NB4 (cell line): ENCODE data around the gene PRRC2A.

Experiments
- MYC ChIP-seq: IDR thresholded peaks from 2 replicates; pipeline ENCODE4 v1.6.1; 2011; ENCODE audit warnings: low read depth, low read length
- POLR2A ChIP-seq: IDR thresholded peaks from 2 replicates; pipeline ENCODE4 v1.6.1; 2011; ENCODE audit warnings: mild to moderate bottlenecking; ENCODE audit not compliant: insufficient read length; ENCODE audit errors: extremely low read depth
- TF ChIP-seq, protein P1 (sequence below): IDR thresholded peaks from one replicate; pipeline ENCODE4 v1.5.1; 2012; ENCODE audit warnings: low read depth, low read length
- TF ChIP-seq, protein P2 (sequence below): IDR thresholded peaks from 2 replicates; pipeline ENCODE4 v1.6.1; 2011; ENCODE audit warnings: low read depth, low read length

DNA sequence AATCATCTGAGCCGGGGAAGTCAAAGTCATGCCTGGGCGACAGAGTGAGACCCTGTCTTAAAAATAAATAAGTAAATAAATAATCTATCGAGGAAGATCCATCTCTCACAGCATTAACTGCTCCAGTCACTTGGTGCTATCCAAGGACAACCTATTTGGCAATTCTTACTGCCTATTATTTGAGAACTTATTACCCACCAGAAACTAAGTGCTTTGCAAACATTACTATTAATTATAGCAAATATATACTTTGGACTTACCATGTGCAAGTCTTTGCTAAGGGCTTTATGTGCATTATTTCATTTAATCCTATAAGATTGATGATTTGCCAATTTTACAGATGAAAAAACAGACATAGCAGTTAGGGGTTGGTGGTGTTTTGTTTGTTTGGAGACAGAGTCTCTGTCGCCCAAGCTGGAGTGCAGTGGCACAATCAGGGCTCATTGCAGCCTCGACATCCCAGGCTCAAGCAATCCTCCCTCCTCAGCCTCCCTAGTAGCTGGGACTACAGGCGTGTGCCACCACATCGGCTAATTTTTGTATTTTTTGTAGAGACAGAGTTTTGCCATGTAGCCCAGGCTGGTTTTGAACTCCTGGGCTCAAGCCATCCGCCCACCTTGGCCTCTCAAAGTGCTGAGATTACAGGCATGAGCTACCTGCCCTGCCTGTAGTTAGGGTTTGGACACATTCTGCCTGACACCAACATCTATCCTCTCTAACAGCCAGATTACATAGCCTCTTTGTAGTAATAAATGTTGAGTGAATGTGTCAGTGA, 34.2 kb downstream of the PRRC2A start:
- TF ChIP-seq, protein P1, sequence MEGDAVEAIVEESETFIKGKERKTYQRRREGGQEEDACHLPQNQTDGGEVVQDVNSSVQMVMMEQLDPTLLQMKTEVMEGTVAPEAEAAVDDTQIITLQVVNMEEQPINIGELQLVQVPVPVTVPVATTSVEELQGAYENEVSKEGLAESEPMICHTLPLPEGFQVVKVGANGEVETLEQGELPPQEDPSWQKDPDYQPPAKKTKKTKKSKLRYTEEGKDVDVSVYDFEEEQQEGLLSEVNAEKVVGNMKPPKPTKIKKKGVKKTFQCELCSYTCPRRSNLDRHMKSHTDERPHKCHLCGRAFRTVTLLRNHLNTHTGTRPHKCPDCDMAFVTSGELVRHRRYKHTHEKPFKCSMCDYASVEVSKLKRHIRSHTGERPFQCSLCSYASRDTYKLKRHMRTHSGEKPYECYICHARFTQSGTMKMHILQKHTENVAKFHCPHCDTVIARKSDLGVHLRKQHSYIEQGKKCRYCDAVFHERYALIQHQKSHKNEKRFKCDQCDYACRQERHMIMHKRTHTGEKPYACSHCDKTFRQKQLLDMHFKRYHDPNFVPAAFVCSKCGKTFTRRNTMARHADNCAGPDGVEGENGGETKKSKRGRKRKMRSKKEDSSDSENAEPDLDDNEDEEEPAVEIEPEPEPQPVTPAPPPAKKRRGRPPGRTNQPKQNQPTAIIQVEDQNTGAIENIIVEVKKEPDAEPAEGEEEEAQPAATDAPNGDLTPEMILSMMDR = no peak
- TF ChIP-seq POLR2A (no peak), MYC (no peak)
- TF ChIP-seq, protein P2, sequence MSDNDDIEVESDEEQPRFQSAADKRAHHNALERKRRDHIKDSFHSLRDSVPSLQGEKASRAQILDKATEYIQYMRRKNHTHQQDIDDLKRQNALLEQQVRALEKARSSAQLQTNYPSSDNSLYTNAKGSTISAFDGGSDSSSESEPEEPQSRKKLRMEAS = no peak
